Fibroblast of the aortic adventitia (primary cell): Measurements from ENCODE around the gene TMEM163. TPM values are rescaled to one million over a fixed set of nuclear protein-coding genes. Genes with fewer than 3 reads are reported as not detected.

ENCODE experiments used
- DNase-seq: peaks from one replicate; pipeline ENCODE4 v3.0.0-alpha.2; 2010; ENCODE audit warnings: low read depth
- H3K4me3 ChIP-seq: 2 replicates; pipeline ENCODE4 v1.5.1; 2011; ENCODE audit warnings: low read depth, mild to moderate bottlenecking, control low read depth, low read length, moderate library complexity
- CTCF ChIP-seq: IDR thresholded peaks from 2 replicates; pipeline ENCODE4 v1.5.1; 2011; ENCODE audit warnings: mild to moderate bottlenecking, low read length, control low read depth, inconsistent platforms; ENCODE audit not compliant: insufficient read depth
- total RNA-seq: library from RNA; depleted of rRNA; stranded (reverse); fragments of >200 nt; gene quantifications from 2 replicates; pipeline ENCODE4 v1.2.3, GENCODE V29; 2012; ENCODE audit warnings: low replicate concordance

The TMEM163 gene
- total RNA-seq, 1 donor, result not detected

GRCh38 chr2:134411279-134411827 is 307.4 kb downstream of the TMEM163 start:
- no peak overlapping the region for H3K4me3 ChIP-seq
- TF ChIP-seq CTCF, result no peak
- no peak for DNase-seq

GRCh38 chr2:134410831-134411231 is 308.0 kb downstream of the TMEM163 start:
- DNase-seq, result peak; percentile 76
- no peak for TF ChIP-seq CTCF
- H3K4me3 ChIP-seq, result no peak overlapping the region

GRCh38 chr2:134410006-134410405 is 308.8 kb downstream of the TMEM163 start:
- TF ChIP-seq CTCF, result no peak
- DNase-seq, result no peak
- H3K4me3 ChIP-seq, result no peak overlapping the region

GRCh38 chr2:134408791-134409190 is 310.0 kb downstream of the TMEM163 start:
- peak; percentile 60 for DNase-seq
- TF ChIP-seq CTCF, result no peak

GRCh38 chr2:134408386-134408785 is 310.4 kb downstream of the TMEM163 start:
- no peak overlapping the region for H3K4me3 ChIP-seq
- DNase-seq, result peak; percentile 45
- TF ChIP-seq CTCF, result no peak

More at GRCh38 chr2:134408791-134409190, 310.0 kb downstream of the TMEM163 start:
- H3K4me3 ChIP-seq, result no peak overlapping the region

GRCh38 chr2:134407154-134407890 is 311.5 kb downstream of the TMEM163 start:
- H3K4me3 ChIP-seq, result no peak overlapping the region

More at GRCh38 chr2:134407154-134407890, 311.5 kb downstream of the TMEM163 start:
- no peak for TF ChIP-seq CTCF
- DNase-seq, result no peak
